Measurements from ENCODE around the gene SAE1.

DNA sequence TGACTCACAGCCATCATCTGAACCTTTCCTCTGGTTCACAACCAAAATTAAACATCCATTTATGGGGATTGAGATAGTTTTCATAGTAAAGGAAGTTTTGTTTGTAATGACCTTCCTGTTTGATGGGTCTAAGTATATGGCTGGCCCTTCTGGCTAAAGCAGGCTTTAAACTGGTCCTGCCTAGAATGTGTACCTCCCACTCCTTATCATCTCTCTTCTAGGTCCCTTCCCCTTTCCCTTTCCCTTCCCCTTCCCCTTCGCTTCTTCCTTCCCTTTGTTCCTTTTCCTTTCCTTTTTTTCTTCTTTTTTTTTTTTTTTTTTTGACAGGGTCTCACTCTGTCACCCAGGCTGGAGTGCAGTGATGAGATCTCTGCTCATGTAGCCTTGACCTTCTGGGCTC, 64.8 kb downstream of the SAE1 start:
- TF ChIP-seq, protein P1, sequence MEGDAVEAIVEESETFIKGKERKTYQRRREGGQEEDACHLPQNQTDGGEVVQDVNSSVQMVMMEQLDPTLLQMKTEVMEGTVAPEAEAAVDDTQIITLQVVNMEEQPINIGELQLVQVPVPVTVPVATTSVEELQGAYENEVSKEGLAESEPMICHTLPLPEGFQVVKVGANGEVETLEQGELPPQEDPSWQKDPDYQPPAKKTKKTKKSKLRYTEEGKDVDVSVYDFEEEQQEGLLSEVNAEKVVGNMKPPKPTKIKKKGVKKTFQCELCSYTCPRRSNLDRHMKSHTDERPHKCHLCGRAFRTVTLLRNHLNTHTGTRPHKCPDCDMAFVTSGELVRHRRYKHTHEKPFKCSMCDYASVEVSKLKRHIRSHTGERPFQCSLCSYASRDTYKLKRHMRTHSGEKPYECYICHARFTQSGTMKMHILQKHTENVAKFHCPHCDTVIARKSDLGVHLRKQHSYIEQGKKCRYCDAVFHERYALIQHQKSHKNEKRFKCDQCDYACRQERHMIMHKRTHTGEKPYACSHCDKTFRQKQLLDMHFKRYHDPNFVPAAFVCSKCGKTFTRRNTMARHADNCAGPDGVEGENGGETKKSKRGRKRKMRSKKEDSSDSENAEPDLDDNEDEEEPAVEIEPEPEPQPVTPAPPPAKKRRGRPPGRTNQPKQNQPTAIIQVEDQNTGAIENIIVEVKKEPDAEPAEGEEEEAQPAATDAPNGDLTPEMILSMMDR (conservative IDR thresholded peaks at IDR 0.05) = no peak
- TF ChIP-seq ZFX (IDR thresholded peaks at IDR 0.05) = no peak
